SK-N-MC (cell line): ENCODE measurements around the gene CPXM2.

Experiments
- EZH2 ChIP-seq: fragments of 200-600 bp; sonication (generic); IDR thresholded peaks from one replicate; pipeline ENCODE4 v1.6.1; 2017; ENCODE audit warnings: antibody characterized with exemption
- POLR2AphosphoS5 ChIP-seq: IDR thresholded peaks from 2 replicates; pipeline ENCODE4 v1.6.1; 2012; ENCODE audit warnings: mild to moderate bottlenecking, low read depth, low read length, borderline replicate concordance

DNA sequence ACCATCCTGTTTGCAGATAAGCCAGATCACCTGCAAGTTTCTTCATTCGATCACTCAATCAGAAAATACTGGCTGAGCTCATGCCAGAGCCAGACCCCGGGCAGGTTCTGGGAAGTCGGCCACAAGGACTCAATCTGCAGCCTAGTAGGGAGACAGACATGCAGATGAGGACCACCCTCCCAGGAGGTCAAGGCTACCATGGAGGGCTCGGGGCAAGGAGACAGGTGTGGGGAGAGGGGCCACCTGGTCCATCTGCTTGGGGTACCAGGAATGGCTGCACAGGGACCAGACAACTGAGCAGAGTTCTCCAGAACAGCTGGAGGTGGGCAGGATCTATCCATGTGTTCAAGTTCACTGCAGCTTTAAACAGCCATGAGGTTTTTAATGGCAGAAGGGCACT is 16.8 kb upstream of the CPXM2 start:
- TF ChIP-seq POLR2AphosphoS5 (no peak), EZH2 (no peak)
